GM18502 (cell line): ENCODE results near the gene ABCD2.
"Not testable (repeated sequence)": the region's sequence is repeated elsewhere in the genome, so short reads cannot be mapped to it uniquely, and the experiment has no call there.

ENCODE experiments used
- ATAC-seq: cut with Tn5 transposase; IDR thresholded peaks from one replicate; pipeline ENCODE4 v1.9.1; 2021; ENCODE audit warnings: mild to moderate bottlenecking; ENCODE audit not compliant: unreplicated experiment, poor library complexity

The ABCD2 gene

GRCh38 chr12:39619660-39620433 lies at the start of gene ABCD2:
Gene ABCD2, minus strand, starts transcription at chr12:39619803. Its CDS starts 188 bp downstream, at chr12:39619615.
- peak; percentile 77 for ATAC-seq

- ATAC-seq: no peak
These were observed 40.5 kb upstream of the ABCD2 start for GRCh38 chr12:39660101-39660500.

- ATAC-seq: no peak
These were observed 27.8 kb upstream of the ABCD2 start for GRCh38 chr12:39647383-39647782.

GRCh38 chr12:39646963-39647362 lies 27.4 kb upstream of the ABCD2 start:
- ATAC-seq: no peak

- no peak for ATAC-seq
These were observed 23.4 kb upstream of the ABCD2 start for GRCh38 chr12:39643052-39643451.

GRCh38 chr12:39638840-39639239 lies 19.2 kb upstream of the ABCD2 start:
- ATAC-seq: no peak

GRCh38 chr12:39638178-39638577 lies 18.6 kb upstream of the ABCD2 start:
- no peak for ATAC-seq

- no peak for ATAC-seq
These were observed 13.1 kb upstream of the ABCD2 start for GRCh38 chr12:39632670-39633069.

- ATAC-seq: peak; percentile 50
These were observed 9.2 kb upstream of the ABCD2 start for GRCh38 chr12:39628836-39629235.

- ATAC-seq: no peak
These were observed 8.3 kb upstream of the ABCD2 start for GRCh38 chr12:39627914-39628313.

- ATAC-seq: no peak
These were observed 6.6 kb upstream of the ABCD2 start for GRCh38 chr12:39626033-39626814.

GRCh38 chr12:39623919-39624318 lies 4.3 kb upstream of the ABCD2 start:
- ATAC-seq: no peak

GRCh38 chr12:39623160-39623559 lies 3.6 kb upstream of the ABCD2 start:
- ATAC-seq: not testable (repeated sequence)

GRCh38 chr12:39622306-39622705 lies 2.7 kb upstream of the ABCD2 start:
- ATAC-seq: no peak

GRCh38 chr12:39621670-39622069 lies 2.1 kb upstream of the ABCD2 start:
- ATAC-seq: no peak

- peak; percentile 41 for ATAC-seq
These were observed 1.4 kb upstream of the ABCD2 start for GRCh38 chr12:39620659-39621658.

GRCh38 chr12:39619316-39619659 lies 315 bp downstream of the ABCD2 start:
- peak; percentile 16 for ATAC-seq

GRCh38 chr12:39618701-39619100 lies 902 bp downstream of the ABCD2 start:
- ATAC-seq: no peak

- no peak for ATAC-seq
These were observed 1.7 kb downstream of the ABCD2 start for GRCh38 chr12:39617887-39618286.

GRCh38 chr12:39616666-39617065 lies 2.9 kb downstream of the ABCD2 start:
- no peak for ATAC-seq
